WTC11 (cell line): ENCODE results near the gene SPRED1. TPM values are rescaled to one million over a fixed set of nuclear protein-coding genes. Genes with fewer than 3 reads are reported as not detected.

Source experiments
- ATAC-seq: fragments of 200-7000 bp; cut with Tn5 transposase; 2 replicates; pipeline ENCODE4 v1.10.0; 2021; ENCODE audit warnings: mild to moderate bottlenecking, moderate library complexity
- CTCF ChIA-PET: fragments of 300-600 bp; sonication (Branson Sonifier 250); formaldehyde crosslinking; loops from one replicate; lab custom pipeline; 2021; ENCODE audit warnings: antibody characterized with exemption; lab: Charles Lee
- POLR2A ChIA-PET: fragments of 350-600 bp; sonication (Branson Sonifier 250); formaldehyde crosslinking; loops from one replicate; lab custom pipeline; 2021; ENCODE audit warnings: antibody characterized with exemption; lab: Charles Lee
- DNase-seq: peaks from one replicate; pipeline ENCODE4 v3.0.0; 2021; ENCODE audit warnings: low spot score
- H3K27ac Mint-ChIP-seq: 2 replicates; pipeline ENCODE4 v1.8.0; 2021; ENCODE audit warnings: mixed read lengths
- H3K27me3 Mint-ChIP-seq: 2 replicates; pipeline ENCODE4 v1.8.0; 2021; ENCODE audit warnings: low read depth, mild to moderate bottlenecking, moderate library complexity, mixed read lengths
- H3K36me3 Mint-ChIP-seq: 2 replicates; pipeline ENCODE4 v1.8.0; 2021; ENCODE audit warnings: mixed read lengths
- H3K4me1 Mint-ChIP-seq: 2 replicates; pipeline ENCODE4 v1.8.0; 2022; ENCODE audit warnings: mixed read lengths
- H3K4me3 Mint-ChIP-seq: 2 replicates; pipeline ENCODE4 v1.8.0; 2021; ENCODE audit warnings: mild to moderate bottlenecking, moderate library complexity, mixed read lengths
- H3K9me3 Mint-ChIP-seq: 2 replicates; pipeline ENCODE4 v1.8.0; 2021; ENCODE audit warnings: mixed read lengths
- AFF4 ChIP-seq: sonication (generic); formaldehyde crosslinking; IDR thresholded peaks from 2 replicates; pipeline ENCODE4 v1.8.1; 2023; ENCODE audit warnings: mild to moderate bottlenecking, missing genetic modification reagents, borderline replicate concordance
- ATF2 ChIP-seq: sonication (generic); formaldehyde crosslinking; IDR thresholded peaks from 2 replicates; pipeline ENCODE4 v1.8.1; 2022; ENCODE audit warnings: low read depth, missing genetic modification reagents, borderline replicate concordance
- CBFB ChIP-seq: sonication (generic); formaldehyde crosslinking; IDR thresholded peaks from 2 replicates; pipeline ENCODE4 v1.8.1; 2022; ENCODE audit warnings: mild to moderate bottlenecking, low read depth, missing genetic modification reagents
- EMX1 ChIP-seq: fragments of 250-450 bp; sonication (Bioruptor Pico); IDR thresholded peaks from 2 replicates; pipeline ENCODE4 v1.8.0; 2021; ENCODE audit warnings: mild to moderate bottlenecking
- ETV6 ChIP-seq: sonication (generic); formaldehyde crosslinking; IDR thresholded peaks from 2 replicates; pipeline ENCODE4 v1.8.1; 2022; ENCODE audit warnings: mild to moderate bottlenecking, missing genetic modification reagents
- FOXJ3 ChIP-seq: sonication (generic); formaldehyde crosslinking; IDR thresholded peaks from 2 replicates; pipeline ENCODE4 v1.9.0; 2021; ENCODE audit warnings: missing genetic modification reagents, mild to moderate bottlenecking, borderline replicate concordance
- FOXK1 ChIP-seq: sonication (generic); formaldehyde crosslinking; IDR thresholded peaks from 2 replicates; pipeline ENCODE4 v1.8.0; 2022; ENCODE audit warnings: mild to moderate bottlenecking, moderate library complexity, missing genetic modification reagents
- GRHL2 ChIP-seq: fragments of 250-450 bp; sonication (Bioruptor Pico); IDR thresholded peaks from 2 replicates; pipeline ENCODE4 v1.8.0; 2022; ENCODE audit warnings: mild to moderate bottlenecking, moderate library complexity; ENCODE audit not compliant: insufficient replicate concordance, severe bottlenecking
- SMAD4 ChIP-seq: sonication (generic); formaldehyde crosslinking; IDR thresholded peaks from 2 replicates; pipeline ENCODE4 v1.8.0; 2022; ENCODE audit warnings: mild to moderate bottlenecking, missing genetic modification reagents
- SP1 ChIP-seq: sonication (generic); formaldehyde crosslinking; conservative IDR thresholded peaks from 2 replicates; pipeline ENCODE4 v1.8.1; 2022; ENCODE audit warnings: missing genetic modification reagents
- TP53 ChIP-seq: sonication (generic); formaldehyde crosslinking; IDR thresholded peaks from 2 replicates; pipeline ENCODE4 v1.8.1; 2023; ENCODE audit warnings: mild to moderate bottlenecking, missing genetic modification reagents
- USF2 ChIP-seq: sonication (generic); formaldehyde crosslinking; IDR thresholded peaks from 2 replicates; pipeline ENCODE4 v1.8.1; 2023; ENCODE audit warnings: mild to moderate bottlenecking, missing genetic modification reagents, moderate library complexity
- ZMAT4 ChIP-seq: fragments of 250-450 bp; sonication (Bioruptor Pico); IDR thresholded peaks from 2 replicates; pipeline ENCODE4 v1.9.0; 2021; ENCODE audit warnings: mild to moderate bottlenecking
- ZNF263 ChIP-seq: sonication (generic); formaldehyde crosslinking; IDR thresholded peaks from 2 replicates; pipeline ENCODE4 v1.8.1; 2022; ENCODE audit warnings: low read depth, mild to moderate bottlenecking, moderate library complexity, missing genetic modification reagents
- ZNF425 ChIP-seq: fragments of 250-450 bp; sonication (Bioruptor Pico); conservative IDR thresholded peaks from 2 replicates; pipeline ENCODE4 v1.9.0; 2021; ENCODE audit warnings: mild to moderate bottlenecking
- total RNA-seq: library from RNA; stranded (reverse); gene quantifications from 3 replicates; pipeline ENCODE4 v1.2.3, GENCODE V29; 2021
- TF ChIP-seq, protein P1 (sequence below): sonication (generic); formaldehyde crosslinking; IDR thresholded peaks from 2 replicates; pipeline ENCODE4 v1.8.1; 2023; ENCODE audit warnings: mild to moderate bottlenecking, missing genetic modification reagents
- TF ChIP-seq, protein P2 (sequence below): sonication (generic); formaldehyde crosslinking; IDR thresholded peaks from 2 replicates; pipeline ENCODE4 v1.8.1; 2023; ENCODE audit warnings: mild to moderate bottlenecking, missing genetic modification reagents, moderate library complexity
- TF ChIP-seq, protein P3 (sequence below): sonication (generic); formaldehyde crosslinking; IDR thresholded peaks from 2 replicates; pipeline ENCODE4 v1.8.0; 2022; ENCODE audit warnings: mild to moderate bottlenecking, missing genetic modification reagents

The SPRED1 gene
- total RNA-seq, 1 experiment from 2014 or later, result 35.9 TPM

DNA sequence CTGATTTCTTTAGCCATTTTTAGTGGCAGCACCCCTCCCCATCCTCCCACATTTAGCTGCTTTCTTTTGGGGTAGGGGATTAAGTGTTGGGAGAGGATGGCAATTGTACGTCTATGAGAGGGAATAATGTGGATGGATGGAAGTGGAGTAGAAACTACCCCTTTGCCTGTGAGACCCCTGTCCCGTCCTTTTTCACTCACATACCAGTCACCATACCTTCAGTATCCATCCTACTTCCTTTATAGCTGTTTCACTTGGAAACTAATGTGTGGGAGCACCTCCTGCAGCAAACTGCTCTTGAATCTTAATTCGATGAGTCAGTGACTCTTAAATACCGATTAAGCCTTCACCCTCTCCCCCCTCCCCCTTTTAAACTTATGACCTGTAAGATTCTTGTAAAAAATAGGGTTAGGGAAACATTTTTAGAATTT lies 730 bp downstream of the SPRED1 start (continued):
- TF ChIP-seq CBFB (CRISPR knock-in tag) (no peak), SP1 (no peak), FOXK1 (CRISPR knock-in tag) (no peak), ZMAT4 (CRISPR knock-in tag) (no peak), GRHL2 (CRISPR knock-in tag) (no peak), ZNF263 (CRISPR knock-in tag) (no peak), FOXJ3 (CRISPR knock-in tag) (no peak), AFF4 (CRISPR knock-in tag) (no peak)
- TF ChIP-seq, protein P1, sequence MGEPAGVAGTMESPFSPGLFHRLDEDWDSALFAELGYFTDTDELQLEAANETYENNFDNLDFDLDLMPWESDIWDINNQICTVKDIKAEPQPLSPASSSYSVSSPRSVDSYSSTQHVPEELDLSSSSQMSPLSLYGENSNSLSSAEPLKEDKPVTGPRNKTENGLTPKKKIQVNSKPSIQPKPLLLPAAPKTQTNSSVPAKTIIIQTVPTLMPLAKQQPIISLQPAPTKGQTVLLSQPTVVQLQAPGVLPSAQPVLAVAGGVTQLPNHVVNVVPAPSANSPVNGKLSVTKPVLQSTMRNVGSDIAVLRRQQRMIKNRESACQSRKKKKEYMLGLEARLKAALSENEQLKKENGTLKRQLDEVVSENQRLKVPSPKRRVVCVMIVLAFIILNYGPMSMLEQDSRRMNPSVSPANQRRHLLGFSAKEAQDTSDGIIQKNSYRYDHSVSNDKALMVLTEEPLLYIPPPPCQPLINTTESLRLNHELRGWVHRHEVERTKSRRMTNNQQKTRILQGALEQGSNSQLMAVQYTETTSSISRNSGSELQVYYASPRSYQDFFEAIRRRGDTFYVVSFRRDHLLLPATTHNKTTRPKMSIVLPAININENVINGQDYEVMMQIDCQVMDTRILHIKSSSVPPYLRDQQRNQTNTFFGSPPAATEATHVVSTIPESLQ (CRISPR knock-in tag), result no peak
- TF ChIP-seq, protein P2, sequence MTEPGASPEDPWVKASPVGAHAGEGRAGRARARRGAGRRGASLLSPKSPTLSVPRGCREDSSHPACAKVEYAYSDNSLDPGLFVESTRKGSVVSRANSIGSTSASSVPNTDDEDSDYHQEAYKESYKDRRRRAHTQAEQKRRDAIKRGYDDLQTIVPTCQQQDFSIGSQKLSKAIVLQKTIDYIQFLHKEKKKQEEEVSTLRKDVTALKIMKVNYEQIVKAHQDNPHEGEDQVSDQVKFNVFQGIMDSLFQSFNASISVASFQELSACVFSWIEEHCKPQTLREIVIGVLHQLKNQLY (CRISPR knock-in tag), result no peak

DNA sequence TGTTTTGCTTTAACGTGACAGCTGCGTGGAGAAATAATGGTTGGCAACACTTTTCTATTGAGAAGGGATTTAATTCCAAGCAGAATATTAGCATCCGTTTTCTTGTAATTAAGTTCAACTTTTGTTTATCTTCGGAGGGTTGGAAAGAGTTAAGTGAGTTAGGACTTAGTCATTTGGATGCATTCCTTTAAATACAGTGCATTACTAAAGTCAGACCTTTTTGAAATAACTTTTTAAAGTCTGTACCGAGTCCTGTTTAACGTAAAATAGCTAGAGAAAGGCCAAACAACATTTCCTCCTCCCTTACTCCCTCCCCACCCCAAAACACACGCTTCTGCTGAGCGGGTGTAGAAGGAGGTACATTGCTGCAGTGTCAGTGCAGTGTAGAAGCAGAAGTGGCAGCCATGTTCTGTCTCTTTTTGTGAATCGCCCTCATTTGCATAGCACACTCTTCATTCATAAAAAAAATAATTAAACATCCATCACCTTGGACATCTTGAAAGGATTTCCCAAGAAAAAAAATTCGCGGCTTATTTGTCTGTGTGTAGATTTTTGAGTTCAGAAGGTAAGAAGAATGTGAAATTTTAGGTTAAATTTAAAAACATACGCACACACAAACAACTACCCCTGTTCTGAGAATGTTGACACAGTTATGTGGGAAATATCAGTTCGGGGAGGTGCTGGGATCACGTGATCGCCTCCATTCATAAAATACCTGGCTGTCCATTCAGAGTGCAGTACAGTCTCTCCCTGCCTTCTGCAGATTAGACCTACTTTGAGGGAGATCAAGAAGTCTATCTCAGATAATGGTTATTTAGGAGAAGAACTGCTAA lies 1.6 kb downstream of the SPRED1 start:
- Mint-ChIP-seq H3K4me1 (peaks cover 44% of the 10 kb centered on the region), H3K36me3 (peaks cover 4% of the 10 kb centered on the region; the same call in 1 of the 2 replicates), H3K4me3 (peak overlapping the region; percentile 95), H3K27ac (peak overlapping the region; percentile 89), H3K27me3 (no peaks in the 10 kb centered on the region), H3K9me3 (no peaks in the 10 kb centered on the region)
- CTCF ChIA-PET, result no interaction called here
- no peak for ATAC-seq
- peak; percentile 82 for TF ChIP-seq USF2 (CRISPR knock-in tag)
- TF ChIP-seq, protein P3, sequence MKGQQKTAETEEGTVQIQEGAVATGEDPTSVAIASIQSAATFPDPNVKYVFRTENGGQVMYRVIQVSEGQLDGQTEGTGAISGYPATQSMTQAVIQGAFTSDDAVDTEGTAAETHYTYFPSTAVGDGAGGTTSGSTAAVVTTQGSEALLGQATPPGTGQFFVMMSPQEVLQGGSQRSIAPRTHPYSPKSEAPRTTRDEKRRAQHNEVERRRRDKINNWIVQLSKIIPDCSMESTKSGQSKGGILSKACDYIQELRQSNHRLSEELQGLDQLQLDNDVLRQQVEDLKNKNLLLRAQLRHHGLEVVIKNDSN, result peak; percentile 76
- no peak for TF ChIP-seq TP53
- DNase-seq, result no peak
- POLR2A ChIA-PET, result interaction anchor here (0.9 to 1.8 kb wide), 2 partner anchors 180 to 182 kb away, joined by 3 to 6 read pairs; no protein-coding TSS in a partner anchor

GRCh38 chr15:38255690-38256089 lies 3.1 kb downstream of the SPRED1 start:
- ChIA-PET CTCF (no interaction called here), POLR2A (no interaction called here)
- H3K4me3 Mint-ChIP-seq, result peak overlapping the region; percentile 95
- H3K9me3 Mint-ChIP-seq, result no peaks in the 10 kb centered on the region
- ATAC-seq (no peak), DNase-seq (no peak)
- H3K27ac Mint-ChIP-seq, result no peak overlapping the region
- peaks cover 4% of the 10 kb centered on the region; the same call in 1 of the 2 replicates for H3K36me3 Mint-ChIP-seq
- H3K27me3 Mint-ChIP-seq, result no peaks in the 10 kb centered on the region
- H3K4me1 Mint-ChIP-seq, result peaks cover 42% of the 10 kb centered on the region
- no peak for TF ChIP-seq SP1
- no peak for TF ChIP-seq ZNF425
- TF ChIP-seq SMAD4 (CRISPR knock-in tag), result no peak
- no peak for TF ChIP-seq GRHL2 (CRISPR knock-in tag)
- no peak for TF ChIP-seq TP53
- TF ChIP-seq ATF2, result no peak
- no peak for TF ChIP-seq ETV6
- no peak for TF ChIP-seq EMX1 (CRISPR knock-in tag)
